K562 (cell line): ENCODE data around the gene GAL. TPM values are rescaled to one million over a fixed set of nuclear protein-coding genes. Genes with fewer than 3 reads are reported as not detected.
"Not testable (repeated sequence)": the region's sequence is repeated elsewhere in the genome, so short reads cannot be mapped to it uniquely, and the experiment has no call there.

Source experiments
- ATAC-seq: fragments of 200-7000 bp; cut with Tn5 transposase; 3 replicates; pipeline ENCODE4 v1.9.1; 2020; ENCODE audit warnings: moderate library complexity
- BruUV-seq: library from RNA; stranded (reverse); fragments of 400-500 nt; replicated peaks from 2 replicates; lab custom pipeline; 2021; lab: Mats Ljungman, UMichigan
- CTCF ChIA-PET: fragments of 300-600 bp; formaldehyde crosslinking; extraction: SDS; loops from one replicate; lab custom pipeline; 2021; ENCODE audit warnings: low intra/inter-chr PET ratio; lab: Yijun Ruan, JAX
- POLR2A ChIA-PET: fragments of 300-600, 350-650 bp; sonication (Branson Sonifier 250); formaldehyde crosslinking; extraction: SDS; loops from one replicate; lab custom pipeline; 2021; ENCODE audit warnings: antibody characterized with exemption, inconsistent platforms; lab: Yijun Ruan, JAX
- DNase-seq, 4 experiments: peaks; one replicate each; pipeline versions ENCODE4 v3.0.0 to v3.0.0-alpha.2; 2011 to 2018; ENCODE audit warnings: low spot score in 3 of 4, mixed read lengths in 3 of 4; ENCODE audit errors: extremely low read depth in 1 of 4
- FAIRE-seq: peaks from 2 replicates; lab custom pipeline; 2011; peaks lifted over from hg19 to GRCh38; lab: Jason Lieb, UNC
- H2AFZ ChIP-seq: 2 replicates; pipeline ENCODE4 v1.6.0; 2011; ENCODE audit warnings: low read depth, low read length, control low read depth, inconsistent platforms
- H3K27ac ChIP-seq: fragments of 200-600 bp; 3 replicates; pipeline ENCODE4 v1.8.0; 2011; ENCODE audit warnings: low read depth, mild to moderate bottlenecking, control low read depth, inconsistent platforms, low read length, moderate library complexity, mixed read lengths; ENCODE audit errors: extremely low read depth
- H3K27me3 ChIP-seq, 2 experiments: fragments of 300-600 bp in 1 of 2; 2 replicates in 1 of 2; 3 replicates in 1 of 2; pipeline versions ENCODE4 v1.6.0 to v1.8.0; 2011; ENCODE audit warnings: inconsistent platforms in 2 of 2, low read length in 2 of 2, mild to moderate bottlenecking in 1 of 2, mixed read lengths in 1 of 2, moderate library complexity in 1 of 2; ENCODE audit not compliant: control insufficient read depth in 2 of 2, insufficient read depth in 2 of 2
- H3K36me3 ChIP-seq: fragments of 300-600 bp; 3 replicates; pipeline ENCODE4 v1.8.0; 2011; ENCODE audit warnings: mild to moderate bottlenecking, low read length, inconsistent platforms; ENCODE audit not compliant: control insufficient read depth, insufficient read depth
- H3K4me1 ChIP-seq, 2 experiments: fragments of 200-600 bp in 1 of 2; replicated peaks in 1 of 2; 2 replicates in 1 of 2; 3 replicates in 1 of 2; pipeline versions ENCODE4 v1.5.1 to v1.8.0; 2011; ENCODE audit warnings: inconsistent platforms in 2 of 2, low read length in 2 of 2, mild to moderate bottlenecking in 1 of 2, mixed read lengths in 1 of 2, moderate library complexity in 1 of 2; ENCODE audit not compliant: control insufficient read depth in 2 of 2, insufficient read depth in 2 of 2
- H3K4me2 ChIP-seq: 2 replicates; pipeline ENCODE4 v1.6.1; 2011; ENCODE audit warnings: low read length, control low read depth, inconsistent platforms, mixed read lengths; ENCODE audit not compliant: insufficient read depth
- H3K4me3 ChIP-seq: fragments of 200-600 bp; sonication (generic), shearing (Covaris generic); 2 replicates; pipeline ENCODE4 v1.5.1; 2016; ENCODE audit warnings: control low read depth, inconsistent platforms
- H3K79me2 ChIP-seq: fragments of 200-600 bp; 3 replicates; pipeline ENCODE4 v1.8.0; 2011; ENCODE audit warnings: low read length, inconsistent platforms; ENCODE audit not compliant: control insufficient read depth, insufficient read depth
- H3K9ac ChIP-seq, 2 experiments: 2 replicates each; pipeline versions ENCODE4 v1.6.0 to v1.6.1; 2011; ENCODE audit warnings: low read depth in 2 of 2, low read length in 2 of 2, control low read depth in 1 of 2, inconsistent platforms in 1 of 2, mild to moderate bottlenecking in 1 of 2, mixed read lengths in 1 of 2; ENCODE audit not compliant: insufficient read depth in 1 of 2
- H3K9me1 ChIP-seq: one replicate; pipeline ENCODE4 v1.6.0; 2011; ENCODE audit warnings: inconsistent platforms, mild to moderate bottlenecking, low read length, moderate library complexity; ENCODE audit not compliant: control insufficient read depth, insufficient read depth
- H3K9me3 ChIP-seq: replicated peaks from 2 replicates; pipeline ENCODE4 v1.5.1; 2011; ENCODE audit warnings: low read depth, low read length, inconsistent platforms; ENCODE audit not compliant: control insufficient read depth, insufficient read depth
- H4K20me1 ChIP-seq: replicated peaks from 2 replicates; pipeline ENCODE4 v1.6.1; 2011; ENCODE audit warnings: low read length, inconsistent platforms, mixed read lengths; ENCODE audit not compliant: control insufficient read depth, insufficient read depth
- ARID1B ChIP-seq: fragments of 450-650 bp; IDR thresholded peaks from 2 replicates; pipeline ENCODE4 v1.6.1; 2016; ENCODE audit warnings: antibody characterized with exemption, mild to moderate bottlenecking, inconsistent platforms
- CBFA2T2 ChIP-seq: fragments of 450-650 bp; conservative IDR thresholded peaks from 2 replicates; pipeline ENCODE4 v1.6.1; 2017; ENCODE audit warnings: mild to moderate bottlenecking
- CBFA2T3 ChIP-seq: fragments of 450-650 bp; IDR thresholded peaks from 2 replicates; pipeline ENCODE4 v1.6.1; 2017
- GATAD2B ChIP-seq: fragments of 450-650 bp; IDR thresholded peaks from 2 replicates; pipeline ENCODE4 v1.6.1; 2017; ENCODE audit warnings: mild to moderate bottlenecking, borderline replicate concordance
- MTA2 ChIP-seq: fragments of 450-650 bp; IDR thresholded peaks from 2 replicates; pipeline ENCODE4 v1.6.1; 2016; ENCODE audit warnings: low read depth
- TAL1 ChIP-seq: fragments of 450-650 bp; IDR thresholded peaks from 2 replicates; pipeline ENCODE4 v1.6.1; 2016; ENCODE audit warnings: mild to moderate bottlenecking
- WGBS: fragments of 100-300 bp; shearing (Covaris generic); methylation state at CpG from one replicate; pipeline ENCODE4 v1.1.6; 2016; ENCODE audit warnings: low coverage, mixed read lengths; ENCODE audit not compliant: insufficient coverage; ENCODE audit errors: missing lambda C conversion rate; 5-methylcytosine and 5-hydroxymethylcytosine counted together
- in situ Hi-C: fragments of 300-500 bp; cut with MboI; formaldehyde crosslinking; loops from 4 replicates; pipeline ENCODE4 v1.15.0; 2018; ENCODE audit warnings: inconsistent platforms, mixed read lengths
- intact Hi-C: fragments of 100-400 bp; cut with micrococcal nuclease; formaldehyde crosslinking; loops from 2 replicates; pipeline ENCODE4 v1.14.2; 2022
- polyA plus RNA-seq, 8 experiments: library from polyadenylated mRNA; depleted of rRNA in 4 of 8; stranded (reverse) in 5 of 8; unstranded in 3 of 8; fragments of >200 nt; fragmentation: Nextera tagmentation in 2 of 8; fragmentation: Illumina TruSeq in 1 of 8; extraction: Ambion mirVana in 2 of 8; extraction: Trizol in 1 of 8; gene quantifications; 2 replicates each; pipeline versions ENCODE4 v1.2.1 to v1.2.3, GENCODE V29; 2011 to 2014; ENCODE audit warnings: inconsistent platforms in 1 of 8, missing spikeins in 1 of 8
- total RNA-seq, 7 experiments: library from RNA; depleted of rRNA in 6 of 7; stranded (reverse); fragments of >200 nt in 6 of 7; fragmentation: Illumina TruSeq in 2 of 7; extraction: Trizol in 2 of 7; gene quantifications; 2 replicates each; pipeline versions ENCODE4 v1.2.1 to v1.2.3, GENCODE V29; 2011 to 2021; ENCODE audit warnings: low replicate concordance in 1 of 7

The GAL gene
- total and polyA plus RNA-seq, 9 of the 15 experiments (the other 6 are each of a cell fraction or from before 2014, with no cell fraction given): 10.6 to 119 (median 36.3) TPM

DNA sequence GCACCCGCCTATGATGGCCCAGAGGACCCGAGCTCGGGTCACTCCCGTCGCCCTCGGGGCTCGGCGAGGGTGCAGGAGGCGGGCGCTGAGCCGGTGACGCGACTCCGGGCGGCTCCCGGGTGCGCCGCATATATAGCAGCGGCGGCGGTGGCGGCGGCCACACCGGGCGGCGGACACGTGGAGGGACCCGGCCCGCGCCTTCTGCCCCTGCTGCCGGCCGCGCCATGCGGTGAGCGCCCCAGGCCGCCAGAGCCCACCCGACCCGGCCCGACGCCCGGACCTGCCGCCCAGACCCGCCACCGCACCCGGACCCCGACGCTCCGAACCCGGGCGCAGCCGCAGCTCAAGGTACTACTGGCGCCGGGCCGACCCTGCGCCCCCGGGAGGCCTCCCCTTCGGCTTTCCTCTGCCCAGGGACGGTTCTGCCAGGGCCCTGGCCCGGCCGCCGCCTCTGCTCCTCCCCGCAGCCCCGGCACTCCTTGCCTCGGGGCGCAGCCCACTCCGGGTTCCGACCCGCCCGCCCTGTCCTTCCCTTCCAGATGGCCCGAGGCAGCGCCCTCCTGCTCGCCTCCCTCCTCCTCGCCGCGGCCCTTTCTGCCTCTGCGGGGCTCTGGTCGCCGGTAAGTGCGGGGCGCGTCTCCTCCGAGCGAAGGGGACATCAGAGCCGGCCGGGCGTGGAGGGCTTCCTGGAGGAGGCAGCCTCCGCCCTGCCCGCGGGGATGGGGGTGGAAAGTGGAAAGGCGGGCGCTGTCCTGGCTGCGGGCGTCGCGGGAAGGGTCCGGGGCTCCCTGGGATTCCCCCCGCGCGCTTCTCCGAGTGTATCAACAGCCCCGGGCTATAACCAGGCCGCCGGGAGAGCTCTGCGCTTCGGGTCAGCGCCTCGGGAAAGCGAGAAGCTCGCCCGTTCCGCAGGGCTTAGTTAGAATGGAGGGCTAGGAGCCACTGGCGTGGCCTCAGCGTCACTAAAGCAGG is at the start of gene GAL (continued):
- peak; percentile 87 for TF ChIP-seq GATAD2B
- TF ChIP-seq, all 486 proteins: peak for 67

DNA sequence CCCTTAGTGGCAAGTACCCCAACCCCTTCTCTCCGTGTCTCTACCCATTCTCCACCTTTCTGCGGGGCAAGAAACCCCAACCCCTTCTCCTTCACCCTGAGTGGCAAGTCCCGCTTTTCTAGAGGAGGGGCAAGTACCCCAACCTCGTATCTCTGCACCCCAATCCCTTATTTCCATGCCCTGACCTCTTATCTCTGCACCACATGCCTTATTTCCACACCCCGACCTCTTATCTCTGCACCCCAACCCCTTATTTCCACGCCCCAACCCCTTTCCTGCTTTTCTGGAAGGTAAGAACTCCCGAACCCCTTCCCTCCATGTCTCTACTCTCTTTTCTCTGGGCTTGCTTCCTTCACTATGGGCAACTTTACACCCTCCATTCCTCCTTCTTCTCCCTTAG is 49.7 kb upstream of the GAL start:
- ATAC-seq, H3K36me3 ChIP-seq, H3K9me1 ChIP-seq, H3K9ac ChIP-seq, H3K9me3 ChIP-seq, H3K4me3 ChIP-seq, DNase-seq, H3K27ac ChIP-seq, H2AFZ ChIP-seq, H3K4me2 ChIP-seq, CTCF ChIA-PET, H3K79me2 ChIP-seq, H3K27me3 ChIP-seq, FAIRE-seq, POLR2A ChIA-PET, H3K4me1 ChIP-seq, H4K20me1 ChIP-seq, BruUV-seq: not testable (repeated sequence)
- 2% methylated on average over 7 of the region's 7 CpGs for WGBS
- intact Hi-C loops (loop anchor here (5.0 to 10.0 kb wide), 3 partner anchors 233 to 1010 kb away; partner anchors contain the start of gene CCND1), in situ Hi-C loops (loop anchor here (25.0 kb wide), 1 partner anchor 1028 kb away; no protein-coding TSS in a partner anchor)
- TF ChIP-seq CBFA2T3 (peak; percentile 68), TAL1 (peak; percentile 67), CBFA2T2 (peak; percentile 63), ARID1B (peak; percentile 65), MTA2 (0 out of 2 replicates have a peak, but pooled peaks have one; percentile 12)

DNA sequence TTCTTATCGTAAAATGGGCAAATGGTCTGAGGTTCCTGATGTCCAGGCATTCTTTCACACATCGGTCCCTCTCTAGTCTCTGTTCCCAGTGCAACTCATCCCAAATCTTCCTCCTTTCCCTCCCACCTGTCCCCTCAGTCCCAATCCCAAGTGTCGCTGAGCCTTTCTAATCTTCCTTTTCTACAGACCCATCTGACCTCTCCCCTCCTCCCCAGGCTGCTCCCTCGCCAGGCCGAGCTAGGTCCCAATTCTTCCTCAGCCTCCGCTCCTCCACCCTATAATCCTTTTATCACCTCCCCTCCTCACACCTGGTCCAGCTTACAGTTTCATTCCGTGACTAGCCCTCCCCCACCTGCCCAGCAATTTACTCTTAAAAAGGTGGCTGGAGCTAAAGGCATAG is 49.2 kb upstream of the GAL start:
- H3K36me3 ChIP-seq, BruUV-seq, H3K27me3 ChIP-seq, H3K9me1 ChIP-seq, H3K9me3 ChIP-seq, FAIRE-seq, H3K27ac ChIP-seq, H3K4me2 ChIP-seq, H3K4me3 ChIP-seq, H3K79me2 ChIP-seq, H2AFZ ChIP-seq, H3K4me1 ChIP-seq, POLR2A ChIA-PET, H3K9ac ChIP-seq, CTCF ChIA-PET, DNase-seq, ATAC-seq, H4K20me1 ChIP-seq: not testable (repeated sequence)
- intact Hi-C loops: loop anchor here (10.0 kb wide), 1 partner anchor 1010 kb away; the partner anchor contains the start of gene CCND1
- WGBS: 11% methylated on average over 5 of the region's 7 CpGs
- in situ Hi-C loops: loop anchor here (25.0 kb wide), 1 partner anchor 1027 kb away; no protein-coding TSS in a partner anchor

DNA sequence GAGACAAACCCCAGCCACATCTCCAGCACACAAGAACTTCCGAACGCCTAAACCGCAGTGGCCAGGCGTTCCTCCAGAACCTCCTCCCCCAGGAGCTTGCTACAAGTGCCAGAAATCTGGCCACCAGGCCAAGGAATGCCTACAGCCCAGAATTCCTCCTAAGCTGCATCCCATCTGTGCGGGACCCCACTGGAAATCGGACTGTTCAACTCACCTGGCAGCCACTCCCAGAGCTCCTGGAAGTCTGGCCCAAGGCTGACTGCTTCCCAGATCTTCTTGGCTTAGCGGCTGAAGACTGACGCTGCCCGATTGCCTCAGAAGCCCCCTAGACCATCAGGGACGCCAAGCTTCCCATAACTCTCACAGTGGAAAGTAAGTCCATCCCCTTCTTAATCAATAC is 48.5 kb upstream of the GAL start:
- in situ Hi-C loops: loop anchor here (25.0 kb wide), 1 partner anchor 1026 kb away; no protein-coding TSS in a partner anchor
- peaks cover 10 to 17% of the 10 kb centered on the region in 2 experiments; a peak in 4 of 5 replicates for H3K27me3 ChIP-seq
- DNase-seq, CTCF ChIA-PET, H3K9ac ChIP-seq, H3K79me2 ChIP-seq, FAIRE-seq, H3K9me3 ChIP-seq, H3K4me3 ChIP-seq, H3K4me2 ChIP-seq, H3K4me1 ChIP-seq, H2AFZ ChIP-seq, ATAC-seq, H3K36me3 ChIP-seq, H3K9me1 ChIP-seq, POLR2A ChIA-PET, H3K27ac ChIP-seq, H4K20me1 ChIP-seq, BruUV-seq: not testable (repeated sequence)
- intact Hi-C loops: loop anchor here (10.0 kb wide), 1 partner anchor 1009 kb away; the partner anchor contains the start of gene CCND1
- 16% methylated on average over 8 of the region's 10 CpGs for WGBS
